AG20443 (cell line): ENCODE results near the gene GFOD2.
"Not testable (repeated sequence)": the region's sequence is repeated elsewhere in the genome, so short reads cannot be mapped to it uniquely, and the experiment has no call there.

Source experiments
- DNase-seq: peaks from one replicate; pipeline ENCODE4 v3.0.0; 2012; ENCODE audit warnings: low spot score, mixed read lengths

The GFOD2 gene

GRCh38 chr16:67719048-67719777 lies at the start of gene GFOD2:
Gene GFOD2 (minus strand): TSS chr16:67719316. CDS start chr16:67685715, 33,601 bp downstream.
- peak; percentile 100 for DNase-seq

- no peak for DNase-seq
Measured at GRCh38 chr16:67767953-67768352, 48.8 kb upstream of the GFOD2 start.

DNA sequence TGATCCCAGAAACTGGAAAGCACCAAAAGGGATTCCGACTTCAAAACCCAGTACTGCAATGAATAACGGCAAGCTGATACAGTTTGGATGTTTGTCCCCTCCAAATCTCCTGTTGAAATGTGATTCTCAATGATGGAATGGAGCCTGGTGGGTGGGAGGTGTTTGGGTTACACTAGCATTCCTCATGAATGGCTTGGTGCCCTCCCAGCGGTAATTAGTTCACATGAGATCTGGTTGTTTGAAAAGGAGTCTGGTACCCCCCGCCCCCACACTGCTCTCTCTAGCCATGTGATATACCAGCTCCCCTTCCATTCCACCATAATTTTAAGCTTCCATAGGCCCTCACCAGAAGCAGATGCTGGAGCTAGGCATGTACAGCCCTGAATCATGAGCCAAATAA lies 47.2 kb upstream of the GFOD2 start:
- DNase-seq = no peak

GRCh38 chr16:67764158-67764667 lies 45.1 kb upstream of the GFOD2 start:
- DNase-seq = no peak

DNA sequence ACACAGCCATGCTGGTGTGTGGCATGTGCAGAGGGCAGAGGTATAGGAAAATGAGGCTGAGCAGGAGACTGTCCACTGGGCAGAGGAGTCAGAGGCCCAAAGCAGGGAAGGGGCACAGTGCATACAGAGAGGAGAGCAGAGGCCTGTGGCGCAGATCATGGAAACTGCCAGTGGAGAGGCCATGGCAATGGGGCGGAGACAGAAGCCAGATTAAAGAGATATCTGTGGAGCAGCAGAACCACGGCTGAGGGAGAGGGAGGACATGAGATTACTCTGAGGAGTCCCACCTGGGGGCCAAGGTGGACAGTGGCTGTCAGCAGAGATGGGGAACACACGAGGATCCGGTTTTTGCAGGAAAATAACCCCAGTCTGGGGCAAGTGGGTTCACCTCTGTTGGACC lies 44.0 kb upstream of the GFOD2 start:
- DNase-seq = no peak

GRCh38 chr16:67762385-67762784 lies 43.3 kb upstream of the GFOD2 start:
- no peak for DNase-seq

GRCh38 chr16:67761924-67762323 lies 42.8 kb upstream of the GFOD2 start:
- DNase-seq = no peak

- no peak for DNase-seq
Measured at GRCh38 chr16:67760956-67761230, 41.8 kb upstream of the GFOD2 start.

GRCh38 chr16:67760206-67760955 lies 41.3 kb upstream of the GFOD2 start:
- DNase-seq = no peak

DNA sequence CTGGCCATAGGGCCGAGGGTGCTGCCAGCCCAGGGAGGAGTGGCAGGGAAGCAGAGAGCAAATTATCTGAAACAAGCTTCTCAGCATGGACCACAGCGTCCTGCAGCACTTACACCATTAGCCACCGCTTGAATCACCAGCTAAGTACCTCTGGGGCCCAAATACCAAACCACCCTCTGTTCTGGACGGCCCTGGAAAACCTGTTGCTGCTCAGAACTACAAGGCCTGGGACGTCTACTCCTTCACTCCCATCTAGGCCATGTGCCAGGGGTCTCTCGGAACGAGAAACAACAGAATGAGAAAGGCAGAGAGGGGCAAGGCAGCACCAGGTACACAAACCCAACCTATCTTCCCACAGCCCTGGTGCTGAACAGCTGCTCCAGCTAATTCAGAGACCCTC lies 39.9 kb upstream of the GFOD2 start:
- DNase-seq = no peak

DNA sequence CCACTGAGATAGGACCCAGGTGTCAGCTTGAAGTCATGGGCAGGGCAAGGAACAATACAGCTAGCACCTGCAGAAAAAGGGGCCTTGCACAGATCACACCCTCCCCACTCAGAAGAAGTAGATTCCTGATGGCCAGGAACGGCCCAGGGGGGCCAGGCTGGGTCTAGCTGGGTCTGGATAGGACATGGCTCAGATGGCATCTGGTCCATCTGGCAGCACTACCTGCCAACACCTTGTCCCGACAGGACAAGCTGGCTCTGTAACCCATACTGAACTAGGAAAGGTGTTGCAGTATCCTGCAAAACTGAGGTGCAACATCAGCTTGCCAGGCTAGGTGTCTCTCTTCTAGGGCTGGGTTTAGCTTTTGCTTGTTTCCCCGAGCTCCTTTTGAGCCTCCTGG lies 38.9 kb upstream of the GFOD2 start:
- DNase-seq = no peak

DNA sequence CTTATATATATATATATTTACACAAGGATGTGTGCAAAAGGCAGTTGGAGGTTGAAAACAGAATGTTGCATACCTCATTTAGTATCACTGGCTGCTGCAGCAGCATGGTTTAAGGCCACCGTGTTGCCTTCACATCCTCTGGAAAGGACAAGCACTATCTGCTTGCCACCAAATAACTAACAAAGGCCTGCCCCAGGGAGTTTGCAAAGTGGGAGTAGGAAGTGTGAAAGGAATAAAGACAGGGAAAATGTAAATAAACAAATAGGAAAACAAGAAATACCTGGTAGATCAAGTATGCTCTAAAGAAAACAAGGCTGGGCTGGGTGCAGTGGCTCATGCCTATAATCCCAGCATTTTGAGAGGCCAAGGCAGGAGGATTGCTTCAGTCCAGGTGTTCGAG lies 33.5 kb upstream of the GFOD2 start:
- DNase-seq = no peak

DNA sequence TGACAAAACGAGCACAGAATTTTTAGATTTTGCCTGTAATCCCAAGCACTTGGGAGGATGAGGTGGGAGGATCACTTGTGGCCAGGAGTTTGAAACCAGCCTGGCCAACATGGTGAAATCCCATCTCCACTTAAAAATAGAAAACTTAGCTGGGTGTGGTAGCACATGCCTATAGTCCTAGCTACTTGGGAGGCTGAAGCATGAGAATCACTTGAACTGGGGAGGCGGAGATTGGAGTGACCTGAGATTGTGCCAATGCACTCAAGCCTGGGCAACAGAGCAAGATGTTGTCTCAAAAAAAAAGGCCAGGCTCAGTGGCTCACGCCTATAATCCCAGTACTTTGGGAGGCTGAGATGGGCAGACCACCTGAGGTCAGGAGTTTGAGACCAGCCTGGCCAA lies 32.2 kb upstream of the GFOD2 start:
- DNase-seq = not testable (repeated sequence)

DNA sequence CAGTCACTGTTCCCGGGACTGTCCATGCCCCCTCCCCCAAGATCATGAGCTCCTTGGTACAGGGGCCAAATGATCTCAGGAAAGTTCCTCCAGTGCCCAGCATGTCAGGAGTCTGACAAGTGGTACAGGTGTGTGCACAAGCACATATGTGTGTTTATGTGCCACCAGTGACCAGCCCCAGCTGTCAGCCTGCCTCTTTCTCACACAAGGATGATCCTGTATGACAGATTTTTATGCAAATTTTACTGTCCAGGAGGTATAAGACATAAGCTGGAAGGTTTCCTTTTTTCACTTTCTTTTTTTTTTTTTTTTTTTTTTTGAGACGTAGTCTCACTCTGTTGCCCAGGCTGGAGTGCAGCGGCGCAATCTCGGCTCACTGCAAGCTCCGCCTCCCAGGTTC lies 31.4 kb upstream of the GFOD2 start:
- no peak for DNase-seq

DNA sequence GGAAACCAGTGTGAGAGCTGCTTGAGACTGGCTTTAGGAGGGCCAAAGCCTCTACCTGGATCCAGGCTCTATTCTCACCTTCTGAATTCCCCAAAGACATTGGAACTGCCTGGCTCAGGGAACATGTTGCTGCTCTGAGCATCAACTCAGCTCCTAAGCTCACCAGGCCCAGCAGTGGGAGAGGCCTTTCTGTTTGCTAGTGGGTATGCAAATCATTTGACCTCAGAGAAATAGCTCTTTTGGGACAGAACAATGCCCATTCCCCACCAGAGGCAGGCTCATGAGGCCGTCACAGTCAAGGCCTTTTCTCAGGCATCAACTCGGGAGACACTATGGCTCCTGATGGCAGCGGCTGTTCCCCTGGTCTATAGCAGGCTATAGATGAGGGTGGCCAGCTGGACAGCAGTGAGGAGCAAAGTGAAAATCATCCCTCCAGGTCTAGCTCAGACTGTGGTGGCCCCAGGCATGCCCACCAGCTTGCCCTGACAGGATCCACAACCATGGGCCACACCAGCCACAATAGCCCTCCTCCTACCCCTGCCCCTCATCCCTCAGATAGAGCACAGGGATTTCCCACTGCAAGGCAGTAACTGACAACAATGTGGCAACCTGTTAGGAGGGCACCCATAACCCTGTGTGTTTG lies 30.4 kb upstream of the GFOD2 start:
- DNase-seq = no peak

DNA sequence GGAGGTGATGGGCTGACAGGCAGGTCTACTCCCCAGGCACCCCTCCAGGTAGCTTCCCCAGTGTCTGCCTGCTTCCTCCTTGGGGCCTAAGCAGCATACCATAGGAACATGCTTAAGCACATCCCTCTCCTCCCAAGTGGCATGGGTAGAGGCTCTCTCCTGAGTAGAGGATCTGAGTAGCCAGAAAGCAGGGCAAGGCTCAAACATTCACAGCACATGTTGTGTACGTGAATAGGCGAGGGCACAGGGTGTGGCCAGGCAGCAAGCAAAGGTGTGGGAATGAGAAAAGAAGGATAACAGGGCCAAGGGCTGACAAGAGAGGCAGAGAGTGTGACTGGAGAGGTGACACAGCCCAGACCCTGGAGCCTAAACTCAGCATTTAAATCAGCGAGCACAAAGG lies 29.7 kb upstream of the GFOD2 start:
- no peak for DNase-seq

DNA sequence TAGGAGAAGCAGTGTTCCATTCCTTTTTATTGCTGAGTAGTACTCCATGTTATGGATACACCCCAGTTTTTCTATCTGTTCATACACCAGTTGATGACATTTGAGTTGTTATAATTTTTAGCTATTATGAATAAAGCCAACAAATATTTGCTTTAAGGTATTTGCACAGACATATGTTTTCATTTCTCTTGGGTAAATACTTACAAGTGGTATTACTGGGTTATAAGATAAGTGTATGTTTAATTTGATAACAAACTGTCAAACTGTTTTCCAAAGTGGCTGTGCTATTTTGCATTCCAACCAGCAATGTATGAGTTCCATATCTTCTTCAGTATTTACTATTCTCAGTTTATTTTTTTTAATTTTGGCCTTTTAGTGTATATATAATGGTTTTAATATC lies 27.7 kb upstream of the GFOD2 start:
- DNase-seq = no peak

DNA sequence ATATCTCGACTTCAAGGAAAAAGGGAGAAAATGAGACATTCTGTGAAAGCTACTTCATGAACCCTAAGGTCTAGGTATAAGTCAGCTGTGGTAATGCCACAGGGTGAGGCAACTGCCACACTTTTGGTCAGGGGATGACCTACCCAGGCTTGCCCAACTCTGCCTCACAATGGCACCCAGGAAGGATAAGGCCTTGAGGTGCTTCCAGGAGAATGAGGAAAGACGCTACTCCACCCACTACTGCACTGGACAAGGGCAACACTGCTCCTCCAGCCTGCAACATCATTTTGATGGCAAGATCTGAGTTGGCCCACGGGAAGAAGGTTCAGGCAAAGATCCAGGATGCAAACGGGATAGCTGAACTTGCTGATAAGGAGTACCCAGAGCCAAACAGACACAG lies 22.0 kb upstream of the GFOD2 start:
- no peak for DNase-seq

GRCh38 chr16:67740391-67740790 lies 21.3 kb upstream of the GFOD2 start:
- DNase-seq = no peak

DNA sequence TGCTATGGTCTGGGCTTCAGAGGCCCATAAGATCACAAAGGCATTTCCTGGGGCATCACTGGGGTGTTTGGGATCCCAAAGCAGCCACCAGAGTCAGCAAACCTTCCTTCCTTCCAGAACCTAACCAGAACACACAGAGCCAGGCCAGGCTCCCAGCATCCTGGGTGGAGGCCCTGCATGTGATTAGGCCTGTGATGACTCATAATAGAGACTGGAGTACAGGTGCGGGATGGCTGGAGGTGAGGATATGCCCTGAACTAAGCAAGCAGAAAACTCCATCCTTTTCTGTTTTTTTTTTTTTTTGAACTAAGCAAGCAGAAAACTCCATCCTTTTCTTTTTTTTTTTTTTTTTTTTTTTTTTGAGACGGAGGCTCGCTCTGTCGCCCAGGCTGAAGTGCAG lies 17.7 kb upstream of the GFOD2 start:
- DNase-seq = no peak

GRCh38 chr16:67734731-67735201 lies 15.7 kb upstream of the GFOD2 start:
- DNase-seq = no peak

- DNase-seq = no peak
Measured at GRCh38 chr16:67733734-67734470, 14.8 kb upstream of the GFOD2 start.

GRCh38 chr16:67731753-67732095 lies 12.6 kb upstream of the GFOD2 start:
- no peak for DNase-seq
